HUDEP-2 (cell line): Measurements from ENCODE around the gene MGAT5.
"Not testable (repeated sequence)": the region's sequence is repeated elsewhere in the genome, so short reads cannot be mapped to it uniquely, and the experiment has no call there.

ENCODE experiments used
- DNase-seq, 76 experiments: peaks; one replicate each; lab custom pipeline; 2025; ENCODE audit not compliant: unreplicated experiment in 76 of 76; lab: John Stamatoyannopoulos, UW

Gene MGAT5

GRCh38 chr2:134275058-134275862 lies 21.4 kb downstream of the MGAT5 start:
- no peak for DNase-seq

DNA sequence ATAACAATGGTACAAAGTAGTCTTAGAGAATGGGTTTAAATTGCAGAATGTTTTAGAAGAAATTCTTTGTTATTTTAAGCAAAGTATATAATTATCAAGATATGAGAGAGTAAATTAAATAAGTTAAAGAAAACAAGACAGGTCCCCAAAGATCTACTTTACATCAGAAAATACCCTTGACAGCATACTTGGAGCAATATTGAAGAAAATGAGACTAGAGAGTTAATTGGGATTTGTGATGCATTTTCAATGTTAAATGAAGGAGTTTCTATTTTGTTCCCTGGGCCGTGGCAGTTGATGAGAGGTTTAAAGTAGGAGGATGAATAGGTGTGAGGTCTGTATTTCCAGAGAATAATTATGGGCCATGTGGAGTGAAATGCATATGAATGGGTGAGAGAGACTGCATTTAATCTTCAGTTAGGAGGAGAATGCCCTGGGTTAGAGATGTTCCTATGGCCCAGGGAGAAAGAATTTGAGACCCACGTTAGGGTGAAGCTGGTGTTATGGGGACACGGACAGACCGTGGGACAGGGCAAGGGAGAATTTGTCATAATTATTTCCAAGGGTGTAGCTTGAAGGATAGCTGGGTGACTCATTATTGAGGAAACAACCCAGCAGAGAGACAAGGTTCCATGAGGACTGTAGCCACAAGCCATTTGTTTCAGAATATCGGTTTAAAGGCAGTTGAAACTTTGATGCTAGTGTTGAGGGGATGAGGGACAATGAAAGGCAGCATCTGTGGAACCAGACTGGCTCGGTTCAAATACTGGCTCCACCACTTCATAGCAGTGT lies 22.7 kb downstream of the MGAT5 start:
- no peak for DNase-seq

GRCh38 chr2:134277223-134277622 lies 23.4 kb downstream of the MGAT5 start:
- no peak for DNase-seq

GRCh38 chr2:134278553-134278952 lies 24.7 kb downstream of the MGAT5 start:
- DNase-seq = no peak

GRCh38 chr2:134279417-134279816 lies 25.5 kb downstream of the MGAT5 start:
- no peak for DNase-seq

GRCh38 chr2:134280231-134280630 lies 26.4 kb downstream of the MGAT5 start:
- DNase-seq = no peak

DNA sequence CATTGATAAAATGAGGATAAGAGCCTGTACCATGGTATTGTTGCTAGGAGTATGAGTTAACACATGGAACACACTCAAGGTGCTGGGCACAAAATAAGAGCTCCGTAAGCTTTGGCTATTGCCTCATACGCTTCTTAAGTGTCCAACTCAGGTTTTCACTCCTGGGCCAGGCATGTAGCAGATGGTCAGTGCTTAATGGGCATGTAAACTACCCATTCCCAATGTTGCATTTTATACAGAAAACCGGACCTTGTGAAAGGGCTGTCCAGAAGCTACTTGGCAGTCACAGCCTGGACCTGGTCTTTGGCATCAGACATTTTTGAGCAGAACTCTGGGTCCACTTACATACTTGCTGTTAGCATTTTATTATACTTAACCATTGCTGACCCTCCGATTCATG lies 26.9 kb downstream of the MGAT5 start:
- DNase-seq = no peak

DNA sequence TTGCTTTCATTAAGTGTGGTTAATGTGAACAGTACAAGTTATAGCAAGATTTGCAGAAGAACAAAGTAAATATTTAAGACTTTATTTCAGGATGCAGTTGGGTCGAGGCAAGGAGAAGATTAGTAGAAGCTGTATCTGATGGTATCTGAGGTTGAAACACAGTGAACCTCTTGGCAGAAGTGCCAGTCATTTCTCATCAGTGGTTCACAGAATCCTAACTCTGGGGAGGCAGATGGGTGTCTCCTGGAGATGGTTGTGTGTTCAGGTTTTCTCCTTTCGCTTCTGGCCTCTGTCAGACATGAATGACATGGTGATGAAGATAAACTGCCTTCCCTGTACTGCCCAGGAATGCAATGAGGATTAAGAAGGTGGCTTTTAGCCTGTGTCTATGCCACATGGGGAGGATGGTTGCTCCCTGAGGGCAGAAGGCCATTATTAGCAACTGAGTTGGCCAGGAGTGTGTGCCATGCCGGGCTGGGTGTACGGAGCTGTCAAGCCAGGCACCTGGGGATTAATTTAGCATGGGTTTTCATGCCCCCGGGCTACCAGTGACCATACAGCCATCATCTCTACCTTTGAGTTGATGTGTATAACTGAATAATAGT lies 28.0 kb downstream of the MGAT5 start:
- no peak for DNase-seq

GRCh38 chr2:134282629-134283400 lies 28.9 kb downstream of the MGAT5 start:
- DNase-seq = no peak

GRCh38 chr2:134283661-134284060 lies 29.8 kb downstream of the MGAT5 start:
- no peak for DNase-seq

DNA sequence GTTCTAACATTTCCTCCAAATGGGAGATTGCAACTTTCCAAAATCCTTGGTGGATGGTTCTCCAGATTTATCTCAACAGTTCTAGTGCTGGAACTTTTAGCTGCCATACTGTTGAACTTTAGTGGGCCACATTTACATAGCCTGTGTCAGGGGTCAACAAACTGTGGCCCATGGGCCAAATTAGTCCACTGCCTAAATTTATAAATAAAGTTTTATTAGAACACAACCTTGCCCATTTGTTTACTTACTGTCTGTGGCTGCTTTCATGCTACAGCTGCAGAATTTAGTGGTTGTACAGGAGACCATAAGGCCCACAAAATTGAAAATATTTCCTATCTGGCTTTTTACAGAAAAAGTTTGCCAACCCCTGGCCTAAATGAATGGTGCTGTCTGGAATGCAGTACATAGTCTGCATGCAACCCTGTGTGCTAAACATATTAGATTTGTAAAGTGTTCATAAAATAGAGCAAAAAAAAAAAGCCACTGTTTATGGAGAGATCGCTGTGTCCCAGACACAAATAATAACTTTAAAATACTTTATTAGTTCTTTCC lies 30.3 kb downstream of the MGAT5 start:
- DNase-seq = no peak

DNA sequence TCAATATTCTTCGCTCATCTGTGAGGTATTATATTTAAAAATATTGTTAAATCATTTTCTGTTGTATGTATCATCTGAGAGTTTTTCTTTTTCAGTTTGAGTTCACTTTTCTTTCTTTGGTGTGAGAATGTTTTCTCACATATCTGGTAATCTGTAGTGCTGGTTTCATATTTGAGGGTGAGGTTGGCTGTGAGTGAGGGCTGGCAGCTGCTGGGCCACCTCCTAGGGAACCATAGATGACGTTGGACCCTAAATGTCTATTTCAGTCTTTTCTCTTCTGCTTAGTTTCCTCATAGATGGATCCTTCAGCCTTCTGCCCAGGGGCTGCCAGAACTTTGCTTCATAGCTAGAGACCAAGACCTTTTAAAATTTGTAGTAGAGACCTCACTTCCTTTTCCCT lies 33.5 kb downstream of the MGAT5 start:
- no peak for DNase-seq

- DNase-seq = no peak
Observed at GRCh38 chr2:134288814-134289213, 34.9 kb downstream of the MGAT5 start.

DNA sequence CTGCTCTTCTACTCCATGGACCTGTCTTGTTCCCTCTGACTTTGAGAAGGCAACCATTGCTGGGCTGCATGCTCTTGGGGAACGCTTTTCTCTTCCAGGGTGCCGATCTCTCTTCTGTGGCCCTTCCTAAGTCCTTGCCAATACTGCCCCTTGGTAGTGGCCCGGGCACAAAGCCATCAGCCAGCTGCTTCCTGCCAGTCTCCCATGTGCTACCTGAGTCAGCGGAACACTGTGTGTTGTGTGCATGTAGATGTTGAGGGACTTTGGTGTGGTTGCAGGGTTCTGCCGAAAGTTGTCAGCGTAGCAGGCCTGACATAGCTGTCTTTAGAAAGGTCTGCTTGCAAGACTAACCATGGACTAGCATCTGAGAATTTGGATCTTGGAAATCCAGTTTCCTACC lies 35.4 kb downstream of the MGAT5 start:
- DNase-seq = no peak

DNA sequence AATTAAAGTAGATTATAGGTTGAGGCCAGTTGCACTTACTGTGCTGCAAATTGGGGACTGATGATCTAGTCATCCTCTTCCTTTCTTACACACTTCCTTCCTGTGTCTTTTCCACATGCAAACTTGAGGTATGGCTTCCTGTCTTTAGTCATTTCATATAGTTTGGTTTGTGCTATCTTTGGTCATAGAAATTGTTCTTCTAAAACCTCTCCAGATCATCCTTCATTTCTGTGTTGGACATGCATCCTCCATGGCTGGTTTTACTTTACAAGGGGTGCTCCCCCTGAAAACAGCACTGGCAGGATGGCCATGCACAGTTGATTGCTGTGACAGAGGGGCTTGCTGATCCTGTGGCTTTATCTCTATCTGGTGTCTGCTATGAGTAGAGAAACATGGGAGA lies 36.5 kb downstream of the MGAT5 start:
- DNase-seq = no peak

DNA sequence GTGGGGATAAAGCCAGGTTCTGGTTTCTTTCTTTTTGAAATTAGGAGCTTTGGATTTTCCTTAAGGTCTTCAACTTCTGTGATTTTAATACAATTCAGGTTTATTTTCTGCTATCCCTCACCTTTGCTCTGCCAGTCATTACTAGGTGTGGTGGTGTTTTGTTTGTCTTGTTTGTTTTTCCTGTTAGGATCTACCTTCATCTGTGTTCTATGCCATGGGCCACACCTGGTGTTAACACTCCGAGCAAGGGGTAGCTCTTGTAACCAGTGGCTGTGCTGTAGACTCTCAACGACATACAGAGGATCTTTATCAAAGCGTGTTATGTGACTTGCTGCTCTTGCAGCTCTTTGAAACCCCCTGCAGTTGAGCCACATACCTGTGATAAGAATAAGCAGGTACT lies 38.6 kb downstream of the MGAT5 start:
- no peak for DNase-seq

DNA sequence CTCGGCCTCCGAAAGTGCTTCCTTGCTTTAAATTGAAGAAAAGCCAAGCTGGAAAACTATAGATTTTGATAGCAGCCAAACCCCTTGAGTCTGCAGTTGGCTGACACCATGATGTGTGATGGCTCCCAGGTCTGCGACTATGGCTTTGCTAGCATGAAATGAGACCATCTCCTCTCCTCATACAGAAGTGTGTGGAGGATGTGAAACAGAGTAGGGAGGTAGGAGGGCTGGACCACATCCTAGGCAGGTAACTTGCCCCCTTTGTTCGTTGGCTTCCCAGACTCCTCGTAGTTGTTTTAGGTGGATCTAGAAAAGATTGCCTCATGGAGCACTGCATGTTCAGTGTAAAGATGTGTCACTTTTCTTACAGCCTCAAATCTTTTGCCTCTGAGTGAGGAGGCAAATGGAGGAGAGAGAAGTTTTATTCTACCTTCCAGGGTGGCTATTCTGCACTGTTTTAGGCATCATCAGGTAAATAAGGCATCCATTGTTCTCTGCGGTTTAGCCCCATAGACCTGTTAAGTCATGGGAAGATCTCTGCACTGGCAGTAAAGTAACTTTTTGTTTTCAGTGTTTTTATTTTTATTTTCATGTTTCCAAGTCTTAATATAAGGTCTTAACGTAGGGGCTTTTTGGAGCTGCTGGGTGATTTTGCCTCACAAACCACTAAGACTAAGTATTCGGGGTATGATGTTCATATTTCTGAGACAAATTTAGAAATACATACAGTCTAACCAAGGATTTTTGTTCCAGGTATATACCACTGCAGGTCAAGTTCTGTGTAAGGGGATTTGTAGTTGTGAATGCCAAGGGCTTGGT lies 40.1 kb downstream of the MGAT5 start:
- DNase-seq = no peak

- DNase-seq = not testable (repeated sequence)
Observed at GRCh38 chr2:134294598-134294997, 40.7 kb downstream of the MGAT5 start.

DNA sequence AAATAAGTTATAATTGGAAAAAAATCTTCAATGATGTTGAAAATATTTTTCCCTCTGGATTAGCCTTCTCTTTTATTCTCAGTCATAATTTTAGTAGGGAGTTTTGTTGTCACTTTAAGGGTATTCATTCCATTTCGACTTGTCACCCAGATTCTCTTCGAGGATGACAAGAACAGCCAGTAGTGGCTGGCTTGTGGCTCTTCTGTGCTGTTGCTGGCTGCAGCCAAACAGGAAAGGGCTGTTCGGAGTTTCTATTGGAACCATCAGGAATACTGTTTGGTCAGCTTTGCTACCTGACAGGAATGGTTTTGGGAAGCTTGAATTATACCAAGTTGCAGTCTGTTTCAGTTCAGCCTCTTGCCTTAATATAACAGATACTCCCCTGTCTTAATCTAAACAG lies 41.6 kb downstream of the MGAT5 start:
- DNase-seq = no peak

GRCh38 chr2:134296301-134296700 lies 42.4 kb downstream of the MGAT5 start:
- no peak for DNase-seq
